HG02970 (cell line): ENCODE measurements around the gene CERS3.

Source experiments
- ATAC-seq: cut with Tn5 transposase; IDR thresholded peaks from one replicate; pipeline ENCODE4 v1.9.1; 2021; ENCODE audit warnings: mild to moderate bottlenecking, moderate library complexity, moderate number of reproducible peaks; ENCODE audit not compliant: unreplicated experiment, low FRiP score

Gene CERS3

DNA sequence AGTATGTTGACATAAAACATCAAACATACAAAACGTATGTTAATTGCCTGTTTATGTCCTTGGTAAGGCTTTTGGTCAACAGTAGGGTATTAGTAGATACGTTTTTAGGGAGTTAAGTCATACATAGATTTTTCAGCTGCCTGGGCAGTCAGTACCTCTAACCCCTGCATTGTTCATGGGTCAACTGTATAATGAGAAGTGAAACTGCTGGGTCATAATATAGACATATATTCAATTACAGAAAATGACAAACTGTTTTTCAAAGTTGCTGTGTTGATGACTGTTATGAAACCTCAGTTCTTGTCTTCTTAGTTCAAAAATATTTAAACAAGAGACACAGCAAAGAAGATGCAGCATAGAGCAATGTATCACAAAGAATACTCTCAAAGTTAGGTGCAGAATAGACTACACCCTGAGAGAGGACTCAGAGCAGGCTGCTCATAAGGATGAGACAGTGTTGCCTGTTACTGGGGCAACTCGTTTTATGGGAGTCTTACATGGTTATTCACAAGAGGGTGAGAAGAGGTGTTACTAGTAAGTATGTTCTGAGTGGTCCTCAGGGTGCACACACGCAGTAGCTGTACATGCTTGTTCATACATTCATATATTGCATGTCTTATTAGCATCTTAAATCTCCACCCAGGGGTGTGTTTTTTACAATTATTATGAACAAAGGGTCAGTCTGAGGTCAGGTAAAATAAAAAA is 133.9 kb downstream of the CERS3 start:
- no peak for ATAC-seq

GRCh38 chr15:100393008-100393407 is 135.7 kb downstream of the CERS3 start:
- ATAC-seq, result no peak

DNA sequence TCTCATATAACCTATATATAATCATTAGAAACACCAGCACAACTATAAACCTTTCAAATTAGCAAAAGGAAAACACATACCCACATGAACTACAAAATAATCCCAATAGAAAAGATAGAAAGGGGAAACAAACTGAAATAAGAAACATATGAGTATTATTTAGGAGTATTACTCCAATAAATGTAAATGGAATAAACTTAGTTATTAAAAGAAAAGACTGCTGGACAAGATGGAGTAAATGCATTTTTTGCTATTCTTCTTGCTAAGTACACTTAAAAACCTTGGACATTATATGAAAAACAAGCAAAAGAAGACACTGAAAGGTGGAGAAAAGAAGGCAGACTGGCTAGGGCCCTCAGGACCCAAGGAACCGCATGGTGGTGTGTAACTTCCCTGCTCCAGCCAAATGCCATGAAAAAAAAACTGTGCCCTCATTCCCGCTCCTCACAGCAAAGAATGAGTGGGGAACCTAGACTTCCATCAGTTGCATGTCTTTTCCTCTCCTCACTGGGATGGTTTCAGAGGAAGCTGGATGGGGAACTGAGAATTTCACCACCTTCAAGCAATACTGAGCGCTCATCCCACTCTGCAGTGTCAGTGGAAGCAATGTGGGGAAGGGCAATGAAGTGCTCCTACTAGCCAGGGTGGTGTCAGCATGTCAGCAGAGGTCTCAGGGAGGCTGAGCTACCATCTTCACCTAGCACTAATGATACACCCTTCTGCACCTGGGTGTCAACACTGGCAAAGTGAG is 143.3 kb downstream of the CERS3 start:
- no peak for ATAC-seq

DNA sequence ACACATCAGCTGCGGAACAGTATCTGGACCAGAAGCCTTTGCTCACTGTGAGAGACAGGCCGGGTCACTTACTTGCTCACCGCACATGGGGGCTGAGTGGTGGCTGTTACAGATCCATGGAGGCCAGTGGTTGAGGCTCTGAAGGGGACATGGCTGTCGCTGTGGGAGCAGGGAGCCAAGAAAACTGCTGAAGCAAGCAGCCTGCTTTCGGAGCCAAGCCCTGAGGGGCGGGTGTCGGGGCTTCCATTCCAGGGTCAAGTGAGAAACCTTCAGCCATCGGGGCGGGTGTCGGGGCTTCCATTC is 144.7 kb downstream of the CERS3 start:
- ATAC-seq, result no peak

DNA sequence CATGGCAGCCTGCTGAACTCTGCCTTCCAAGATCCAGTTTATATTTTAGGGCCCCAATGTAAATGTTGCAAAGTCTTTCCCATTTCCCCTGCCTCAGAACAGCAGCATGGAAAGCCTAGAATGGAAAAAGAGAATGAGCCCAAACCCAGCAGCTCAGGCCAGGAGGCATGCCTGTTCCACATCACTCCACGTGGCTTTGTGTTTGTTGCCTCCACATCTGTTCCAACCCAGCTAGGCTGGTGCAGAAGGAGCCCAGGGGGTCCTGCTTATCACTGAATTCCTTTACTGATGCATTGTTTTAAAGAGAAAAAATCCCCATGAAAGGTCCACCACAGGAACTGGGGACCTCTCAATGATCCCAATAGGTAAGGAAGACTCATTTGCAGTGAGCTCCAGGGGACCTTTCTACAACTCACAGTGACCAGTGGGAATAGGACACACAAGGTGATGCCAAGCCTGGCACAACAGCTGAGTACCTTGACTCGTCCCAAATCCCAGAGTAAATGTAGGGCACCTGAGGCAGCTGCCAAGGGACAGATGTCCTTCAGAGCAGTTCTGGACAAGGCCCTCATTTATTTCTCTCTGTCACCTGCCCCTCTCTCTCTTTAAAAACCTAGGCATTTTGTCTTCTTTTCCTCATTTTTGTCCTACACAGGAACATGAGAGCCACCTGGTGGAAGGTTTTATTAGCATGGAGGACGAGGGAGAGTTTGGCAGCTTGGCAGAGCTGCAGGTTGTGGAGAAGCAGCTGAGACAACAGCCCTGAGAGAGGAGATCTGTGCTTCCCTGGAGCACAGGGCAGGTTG is 145.2 kb downstream of the CERS3 start:
- no peak for ATAC-seq

GRCh38 chr15:100373942-100374341 is 154.8 kb downstream of the CERS3 start:
- no peak for ATAC-seq

DNA sequence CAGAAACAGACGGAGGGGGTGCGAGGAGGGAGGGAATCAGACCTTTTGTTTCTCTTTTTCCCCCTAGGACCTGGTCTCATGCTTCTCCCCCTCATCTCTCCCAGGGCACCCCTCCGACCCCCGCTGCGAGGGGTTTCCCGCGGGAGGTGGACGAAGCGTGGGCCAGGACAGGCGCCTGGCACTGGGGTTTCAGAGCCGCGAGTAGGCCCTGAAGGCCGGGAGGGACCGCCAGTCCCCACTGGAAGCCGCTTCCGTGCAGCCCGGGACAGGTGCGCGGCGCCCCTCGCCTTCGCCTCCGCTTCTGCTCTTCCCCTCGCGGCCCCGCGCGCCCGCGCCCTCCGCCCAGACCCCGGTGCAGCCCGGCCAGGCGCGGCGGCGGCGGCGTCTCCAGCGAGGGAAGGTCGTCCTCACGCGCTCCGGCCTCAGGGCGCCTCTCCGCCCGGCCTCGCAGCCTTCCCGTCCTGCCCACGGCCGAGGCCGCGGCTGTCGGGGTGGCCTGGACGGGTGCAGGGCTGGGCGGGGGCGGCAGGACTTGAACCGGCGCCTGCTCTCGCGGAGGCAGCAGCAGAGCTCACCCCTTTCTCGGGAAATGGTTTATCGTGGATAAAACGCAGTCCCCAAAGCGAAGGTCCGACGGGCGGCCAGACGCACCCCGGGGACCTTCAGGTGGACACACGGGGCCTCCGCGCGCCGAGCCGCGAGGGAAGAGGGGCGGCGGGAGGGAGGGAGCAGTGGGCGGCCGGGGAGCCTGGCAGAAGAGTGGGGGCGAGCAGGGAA is 155.4 kb downstream of the CERS3 start:
- no peak for ATAC-seq

GRCh38 chr15:100372739-100373119 is 156.0 kb downstream of the CERS3 start:
- ATAC-seq, result no peak

DNA sequence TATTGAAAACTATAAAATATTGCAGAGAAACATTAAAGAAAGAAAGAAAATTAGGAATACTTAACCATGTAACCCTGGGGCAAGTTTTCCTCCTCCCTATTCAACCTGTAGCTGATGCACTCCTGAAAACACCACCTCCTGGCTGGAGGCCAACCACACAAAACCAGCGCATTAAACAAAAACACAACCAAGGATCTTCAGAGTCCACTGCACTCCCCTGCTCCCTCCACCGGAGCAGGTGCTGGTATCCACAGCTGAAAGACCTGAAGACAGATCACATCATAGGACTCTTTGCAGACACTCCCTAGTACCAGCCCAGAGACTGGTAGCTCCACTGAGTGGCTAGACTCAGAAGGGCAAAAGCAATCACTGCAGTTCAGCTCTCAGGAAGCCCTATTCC is 173.4 kb downstream of the CERS3 start:
- ATAC-seq, result no peak

- no peak for ATAC-seq
Measured at GRCh38 chr15:100353449-100353848, 175.3 kb downstream of the CERS3 start.

DNA sequence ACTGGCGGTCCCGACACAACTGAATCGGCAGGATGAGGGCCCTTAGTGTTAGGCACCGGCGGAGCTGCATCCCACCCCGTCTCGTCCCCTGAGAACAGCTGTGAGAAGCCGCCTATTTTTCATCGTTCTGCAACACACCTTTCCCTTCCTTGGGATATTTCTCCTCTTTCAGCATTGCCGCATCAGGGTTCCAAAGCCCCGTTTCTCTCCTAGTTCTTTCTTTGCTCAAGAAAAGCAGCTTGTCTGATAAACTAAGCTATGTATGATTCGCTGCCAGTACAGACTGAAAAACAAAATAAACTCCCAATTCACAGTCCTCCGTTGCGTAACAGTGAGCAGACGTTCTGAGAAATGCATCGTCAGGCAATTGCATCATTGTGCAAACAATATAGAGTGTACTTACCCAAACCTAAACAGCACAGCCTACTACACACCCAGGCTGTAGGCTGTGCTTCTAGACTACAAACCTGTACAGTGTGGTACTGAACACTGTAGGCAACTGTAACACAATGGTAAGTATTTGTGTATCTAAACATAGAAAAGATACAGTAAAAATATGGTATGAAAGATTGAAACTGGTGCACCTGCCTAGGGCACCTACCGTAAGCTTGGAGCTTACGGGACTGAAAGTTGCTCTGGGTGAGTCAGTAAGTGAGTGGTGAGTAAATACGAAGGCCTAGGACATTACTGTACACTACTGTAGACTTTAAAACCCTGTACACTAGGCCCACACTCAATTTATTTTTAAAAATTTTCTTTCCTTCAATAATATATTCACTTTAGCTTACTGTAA is 178.1 kb downstream of the CERS3 start:
- no peak for ATAC-seq
